NCI-H2029 (cell line): ENCODE measurements around the gene LIPC.
A peak's percentile ranks its signal among the peaks of the same experiment; 100 is the strongest.
"Not testable (repeated sequence)": the region's sequence is repeated elsewhere in the genome, so short reads cannot be mapped to it uniquely, and the experiment has no call there.

Experiments used
- DNase-seq: peaks from one replicate; lab custom pipeline; 2025; lab: John Stamatoyannopoulos, UW

Gene LIPC

DNA sequence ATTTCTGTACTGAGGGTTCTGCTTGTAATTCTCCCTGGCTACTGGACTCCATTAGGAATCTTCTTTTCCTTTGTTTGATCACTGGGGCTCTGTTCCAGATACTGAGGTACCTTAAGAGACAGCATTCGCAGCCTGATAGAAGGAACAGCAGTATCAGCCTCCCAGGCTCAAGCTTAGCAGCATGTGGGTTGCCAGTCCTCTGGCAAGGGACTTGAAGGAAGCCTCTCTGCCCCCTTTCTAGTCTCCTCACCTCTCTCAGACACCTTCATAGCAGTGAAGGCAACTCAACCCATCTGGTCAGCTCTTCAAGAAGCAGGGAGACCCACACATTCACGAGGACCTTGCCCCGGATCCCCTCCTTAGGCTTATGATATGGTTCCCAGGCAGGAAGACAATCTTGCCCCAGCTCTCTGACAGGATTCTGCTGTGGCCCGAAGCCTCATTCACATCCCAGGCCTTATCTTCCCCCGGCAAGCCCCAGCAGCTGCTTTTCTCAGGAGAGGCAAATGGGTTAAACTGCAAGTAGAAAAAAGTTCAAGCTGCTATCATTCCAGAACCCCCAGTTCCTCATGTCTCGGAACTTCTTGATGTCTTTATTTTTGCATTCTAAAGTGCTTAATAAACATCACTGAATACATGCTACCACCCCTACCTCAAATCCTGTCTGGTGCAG is 153.1 kb downstream of the LIPC start:
- DNase-seq = no peak

DNA sequence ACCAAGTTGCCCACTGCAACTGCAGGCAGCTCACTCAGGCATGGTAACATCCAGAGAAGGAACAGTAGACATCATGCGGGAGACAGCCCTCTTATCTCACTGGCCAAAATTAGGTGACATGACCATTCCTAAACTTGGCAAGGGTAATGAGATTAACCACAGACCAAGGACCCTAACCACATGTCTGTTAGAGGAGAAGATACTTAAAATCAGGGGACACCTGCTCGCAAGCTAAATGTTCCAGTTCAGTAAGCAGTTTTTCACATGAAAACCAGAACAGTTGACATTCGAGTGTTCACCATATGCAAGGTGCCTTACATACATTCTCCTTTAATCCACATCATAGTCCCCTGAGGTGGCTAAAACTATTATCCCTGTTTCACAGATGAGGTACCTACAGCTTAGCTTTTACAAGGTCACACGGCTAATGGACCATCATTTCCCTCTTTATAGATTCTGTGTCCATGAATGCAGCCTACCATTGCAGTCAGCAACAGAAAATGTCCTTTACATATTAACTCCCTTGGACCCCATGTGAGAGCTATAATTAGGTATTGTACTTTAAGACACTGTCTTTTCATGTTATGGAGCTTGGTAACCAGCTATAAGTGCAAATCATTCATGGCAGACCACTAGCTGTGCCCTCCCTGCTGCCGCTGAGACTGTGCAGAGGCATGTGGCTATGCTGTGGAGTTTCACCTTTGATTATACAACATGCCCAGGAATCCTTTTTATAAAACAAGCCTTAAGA is 154.1 kb downstream of the LIPC start:
- no peak for DNase-seq

DNA sequence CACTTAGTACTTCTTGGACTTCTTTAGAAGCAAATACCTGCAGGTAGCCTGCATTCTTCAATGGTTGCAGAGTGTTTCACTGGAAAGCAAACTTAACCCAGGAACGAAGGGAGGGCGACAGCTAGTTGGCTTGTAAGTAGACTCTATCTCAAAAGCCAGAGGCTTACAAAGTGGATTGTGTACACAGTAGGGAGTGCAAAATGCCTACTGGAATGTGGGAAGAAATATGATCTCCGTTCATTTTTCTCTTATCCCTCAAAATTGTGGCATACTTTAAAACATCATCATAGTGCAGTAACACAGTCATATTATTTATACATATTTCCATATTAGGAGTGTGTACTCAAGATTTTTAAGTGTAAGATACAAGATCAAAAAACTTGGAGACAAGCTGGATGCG is 155.7 kb downstream of the LIPC start:
- no peak for DNase-seq

DNA sequence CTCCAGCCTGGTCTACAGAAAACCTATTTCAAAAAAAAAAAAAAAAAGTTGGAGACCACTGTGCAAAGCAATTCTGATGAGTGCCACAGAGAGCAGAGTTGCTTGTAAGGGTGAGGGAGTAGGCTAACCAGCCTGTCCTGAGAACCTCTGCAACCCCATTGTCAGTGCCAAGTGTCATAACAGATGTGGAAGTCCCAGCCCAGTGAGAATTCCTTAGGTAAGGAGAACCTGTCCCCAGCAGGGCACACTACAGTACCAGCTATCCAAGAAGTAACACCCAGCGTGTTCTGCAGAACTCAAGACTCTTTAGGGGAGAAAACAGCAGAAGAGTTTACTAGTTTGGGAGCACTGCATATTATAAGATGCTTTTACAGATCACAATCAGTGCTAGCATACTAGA is 156.3 kb downstream of the LIPC start:
- DNase-seq = no peak

DNA sequence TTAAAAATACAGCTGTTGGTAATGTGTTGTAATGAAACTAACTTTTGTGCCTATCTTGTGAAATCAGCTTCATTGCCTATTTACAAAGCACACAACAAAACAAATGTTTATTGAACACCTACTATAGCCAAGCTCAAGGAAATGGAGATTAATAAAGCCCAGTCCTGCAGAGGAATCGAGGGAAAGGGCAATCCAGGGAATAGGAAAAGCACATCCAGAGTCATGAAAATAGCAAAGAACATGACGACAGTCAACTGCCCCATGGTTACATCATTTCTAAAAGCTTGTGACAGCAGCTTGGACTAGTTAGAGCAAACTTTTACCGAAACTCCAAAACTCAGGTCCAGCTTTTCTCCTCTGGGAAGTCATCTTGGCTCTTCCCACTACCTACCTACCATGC is 157.3 kb downstream of the LIPC start:
- no peak for DNase-seq

DNA sequence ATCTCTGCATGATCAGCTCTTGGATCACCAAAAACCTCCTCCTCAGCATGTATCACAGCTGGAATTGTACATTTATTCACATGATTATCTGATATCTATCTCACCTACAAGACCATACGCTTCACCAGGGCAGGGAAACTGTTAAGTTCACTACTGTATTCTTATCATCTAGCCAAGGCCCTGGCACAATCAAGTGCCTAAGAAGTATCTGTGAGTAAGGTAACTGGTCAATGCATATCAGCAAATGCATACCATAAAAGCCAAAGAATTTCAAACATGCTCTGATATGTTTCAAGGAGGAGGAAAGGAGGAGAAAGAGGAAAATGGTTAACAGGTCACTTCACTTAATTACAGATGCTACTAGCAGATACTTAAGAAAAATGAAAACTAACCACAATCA is 158.4 kb downstream of the LIPC start:
- no peak for DNase-seq

DNA sequence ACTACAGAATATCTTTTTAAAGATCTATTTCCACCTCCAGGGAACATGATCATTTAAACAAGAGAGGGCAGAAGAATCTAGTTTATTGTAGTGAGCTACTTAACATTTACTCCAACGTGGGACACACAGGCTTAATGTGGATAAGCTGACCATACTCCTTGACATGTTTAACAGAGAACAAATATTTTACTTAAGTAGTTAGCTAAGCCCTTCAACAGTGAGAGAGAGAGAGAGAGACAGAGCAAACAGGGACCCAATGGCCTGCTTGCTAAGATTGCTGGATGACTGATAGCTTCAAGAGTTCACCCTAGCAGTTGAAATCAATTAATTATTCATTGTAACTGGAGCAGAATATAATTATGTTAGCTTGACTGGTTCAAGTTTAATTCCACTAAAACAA is 159.1 kb downstream of the LIPC start:
- DNase-seq = no peak

DNA sequence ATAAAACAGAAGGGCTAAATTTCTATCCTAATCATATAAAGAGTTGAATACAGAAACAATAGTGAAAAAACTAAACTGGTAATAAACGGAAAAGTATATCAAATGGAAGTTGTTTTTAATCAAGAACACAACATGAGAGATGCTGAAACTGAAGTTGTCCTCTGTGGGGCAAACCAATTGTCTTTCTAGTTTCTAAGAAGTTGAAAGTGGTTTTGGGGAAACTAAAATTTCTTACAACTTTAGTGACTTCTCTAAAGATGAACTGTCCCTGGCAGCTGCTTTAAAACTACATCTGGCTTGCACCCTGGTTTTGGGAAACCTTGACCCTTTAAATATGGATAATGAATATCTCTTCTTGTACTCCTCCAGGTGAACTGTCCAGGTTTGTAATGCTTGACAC is 162.1 kb downstream of the LIPC start:
- DNase-seq = no peak

DNA sequence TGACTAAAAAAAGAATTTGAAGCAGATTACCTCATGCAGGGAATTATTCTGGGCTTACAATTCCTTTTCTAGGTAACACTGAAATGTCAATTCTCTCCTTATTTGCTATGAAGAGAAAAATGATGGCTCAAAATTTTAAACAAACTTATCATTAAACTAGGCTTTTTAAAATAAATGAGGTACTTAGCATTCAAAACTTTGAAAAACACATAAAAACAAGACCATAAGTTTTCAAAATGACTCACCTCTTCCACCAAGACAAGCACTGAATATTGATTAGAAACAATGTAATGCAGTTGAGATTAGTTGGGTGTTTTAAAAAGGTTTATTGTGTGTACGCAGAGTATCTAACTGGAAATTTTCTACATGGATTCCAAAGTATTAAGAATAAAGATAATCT is 163.1 kb downstream of the LIPC start:
- no peak for DNase-seq

DNA sequence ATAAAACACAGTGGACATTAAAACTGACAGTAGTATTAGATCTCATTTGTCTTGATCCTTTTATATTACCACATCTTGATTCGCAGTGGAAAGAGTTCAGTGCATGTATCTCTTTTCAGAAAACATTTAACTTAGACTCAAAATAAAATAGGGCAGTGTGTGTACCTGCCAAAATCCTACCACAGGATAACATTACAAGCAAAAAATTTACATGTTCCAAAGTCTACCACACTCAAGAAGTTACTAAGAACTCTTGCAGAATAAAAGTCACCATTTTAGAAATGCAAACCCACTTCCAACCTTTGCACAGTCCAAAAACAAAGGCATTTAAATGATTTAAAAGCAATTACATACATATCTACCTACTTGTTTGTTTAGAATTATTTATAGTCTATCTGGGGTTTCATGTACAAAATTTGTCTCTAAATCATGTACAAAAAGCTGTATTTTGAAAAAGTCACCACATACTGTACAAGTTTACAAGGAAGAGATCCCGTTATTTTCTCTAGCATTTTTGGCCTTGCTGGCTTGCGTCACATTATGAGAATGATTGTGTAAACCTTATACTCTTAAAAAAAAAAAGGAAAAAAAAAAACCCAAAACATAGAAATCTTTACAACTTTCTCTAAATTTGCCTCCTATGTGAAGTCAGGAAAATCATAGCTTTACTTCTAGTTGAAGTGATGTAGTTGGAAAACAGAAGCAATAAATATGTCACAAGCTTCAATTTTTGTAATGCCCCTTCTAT is 163.9 kb downstream of the LIPC start:
- no peak for DNase-seq

DNA sequence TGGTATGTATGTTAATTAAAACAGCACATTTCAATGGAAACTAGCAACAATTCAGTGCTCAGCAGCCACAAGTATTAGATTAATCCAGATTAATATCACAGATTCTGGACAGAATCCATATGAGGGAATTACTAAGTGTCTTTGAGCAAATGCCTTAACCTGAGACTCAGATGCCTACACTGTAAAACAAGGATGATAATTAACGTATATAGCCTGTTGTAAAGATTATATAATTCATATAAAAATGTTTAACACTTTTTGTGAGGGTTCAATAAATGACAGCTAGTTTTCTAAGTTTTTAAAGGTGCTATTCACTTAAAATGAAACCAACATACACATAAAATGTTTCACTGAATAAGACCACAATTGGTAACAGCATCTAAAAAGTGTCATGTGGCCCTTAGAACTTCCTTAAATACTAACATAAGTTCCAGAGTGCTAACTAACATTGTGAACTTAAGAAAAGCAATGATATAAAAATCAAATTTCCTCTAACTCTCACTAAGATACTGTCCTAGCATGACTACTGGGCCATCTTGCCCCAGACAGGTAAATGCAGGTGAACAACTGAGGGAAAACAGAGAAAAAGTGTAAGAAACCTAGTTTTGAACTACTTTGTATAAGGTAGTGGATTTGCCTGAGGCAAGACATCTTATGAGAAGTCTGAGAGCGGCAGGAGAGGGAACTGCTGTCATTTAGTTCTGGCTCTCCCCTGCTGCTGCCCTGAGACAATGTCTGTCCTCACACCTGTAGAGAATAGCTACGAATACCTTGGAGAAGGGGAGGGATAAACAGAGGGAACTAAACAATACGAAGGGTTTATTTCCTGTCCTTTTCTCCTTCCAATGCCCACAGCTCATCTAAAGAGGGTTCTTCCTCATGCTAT is 166.4 kb downstream of the LIPC start:
- DNase-seq = peak; percentile 33

DNA sequence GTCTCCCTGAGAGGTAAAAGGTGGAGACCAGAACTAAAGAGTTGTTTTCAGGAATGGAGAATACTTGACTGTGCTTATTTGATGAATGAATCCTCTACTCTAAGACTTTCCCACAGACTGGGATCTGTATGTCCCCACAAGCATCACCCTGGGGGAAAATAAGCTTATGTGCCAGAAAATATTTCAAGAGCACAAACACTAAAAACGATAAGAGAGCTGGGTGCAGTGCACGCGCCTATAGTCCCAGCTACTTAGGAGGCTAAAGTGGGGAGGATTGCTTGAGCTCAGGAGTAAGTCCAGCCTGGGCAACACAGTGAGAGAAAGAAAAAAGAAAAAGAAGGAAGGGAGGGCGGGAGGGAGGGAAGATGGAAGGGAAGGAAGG is 167.0 kb downstream of the LIPC start:
- DNase-seq = no peak

DNA sequence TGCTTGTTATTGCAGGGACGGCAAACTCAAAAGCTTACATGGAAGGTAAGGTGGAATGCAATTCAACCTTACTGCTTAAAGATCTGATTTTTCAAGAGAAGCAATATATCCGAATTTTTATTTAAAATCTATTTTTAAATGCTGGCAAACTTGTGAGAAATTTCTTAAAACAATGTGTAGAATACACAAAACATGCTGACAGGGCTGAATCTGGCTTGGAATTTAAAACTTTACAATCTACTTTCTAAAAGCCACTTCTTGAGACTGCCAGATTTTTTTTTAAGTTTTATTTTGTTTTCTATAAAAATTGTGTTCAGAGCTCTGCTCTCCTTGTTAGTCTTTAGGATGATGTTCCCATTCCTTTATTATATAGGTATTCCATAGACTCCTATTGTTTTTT is 171.0 kb downstream of the LIPC start:
- DNase-seq = no peak

DNA sequence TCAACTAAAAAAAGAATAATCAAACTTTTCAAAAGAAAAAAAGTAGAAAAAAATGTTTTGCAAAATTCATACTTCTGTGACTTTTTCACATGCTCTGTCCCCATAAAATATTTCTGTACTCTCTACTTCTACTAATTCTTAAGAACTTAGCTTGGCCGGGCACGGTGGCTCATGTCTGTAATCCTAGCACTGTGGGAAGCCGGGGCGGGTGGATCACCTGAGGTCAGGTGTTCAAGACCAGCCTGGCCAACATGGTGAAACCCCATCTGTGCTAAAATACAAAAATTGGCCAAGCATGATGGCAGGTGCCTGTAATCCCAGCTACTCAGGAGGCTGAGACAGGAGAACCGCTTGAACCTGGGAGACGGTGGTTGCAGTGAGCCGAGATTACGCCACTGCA is 172.1 kb downstream of the LIPC start:
- DNase-seq = not testable (repeated sequence)

DNA sequence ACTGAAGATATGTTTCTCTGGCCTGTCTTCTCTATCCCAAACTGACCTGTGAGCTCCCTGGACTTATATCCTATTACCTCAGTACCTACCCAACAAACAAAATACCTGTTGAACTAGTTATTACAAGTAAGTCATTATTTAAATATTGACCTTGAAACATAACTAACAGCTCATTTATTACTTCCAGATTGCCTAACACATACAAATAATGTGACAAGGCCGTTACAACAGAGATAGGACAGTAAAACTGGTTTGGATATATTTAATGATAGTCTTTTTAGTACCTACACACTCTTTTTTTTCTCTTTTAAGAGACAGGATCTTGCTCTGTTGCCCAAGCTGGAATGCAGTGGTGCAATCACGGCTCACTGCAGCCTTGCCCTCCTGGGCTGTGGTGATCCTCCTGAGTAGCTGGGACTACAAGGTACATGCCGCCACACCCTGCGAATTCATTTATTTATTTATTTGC is 172.7 kb downstream of the LIPC start:
- DNase-seq = no peak

DNA sequence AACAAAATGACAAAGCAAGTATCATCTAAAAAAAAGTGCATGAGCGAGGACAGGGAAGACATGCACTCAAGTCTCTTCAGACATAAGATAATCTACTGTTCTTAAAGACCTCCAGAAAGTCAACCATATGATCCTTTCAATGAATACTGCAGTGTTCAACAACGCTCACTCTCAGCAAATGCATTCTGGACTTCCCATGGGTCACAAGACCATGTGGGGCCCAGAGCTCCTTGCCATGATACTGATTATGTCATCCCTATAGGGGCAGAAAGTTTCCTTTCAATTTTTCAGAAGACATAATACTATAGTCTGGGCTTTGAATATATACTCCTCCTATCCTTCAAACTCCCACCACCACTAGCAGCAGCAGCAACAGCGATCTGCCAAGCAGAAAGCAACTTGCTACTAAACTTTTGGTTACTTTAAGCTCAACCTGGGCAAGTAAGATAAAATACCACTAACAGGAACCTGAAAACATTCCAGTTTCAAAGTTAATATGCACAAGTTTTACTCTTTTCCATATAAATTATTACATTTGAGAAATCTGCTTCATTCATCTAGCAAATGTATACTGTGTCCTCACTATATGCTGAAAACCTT is 174.2 kb downstream of the LIPC start:
- DNase-seq = no peak

DNA sequence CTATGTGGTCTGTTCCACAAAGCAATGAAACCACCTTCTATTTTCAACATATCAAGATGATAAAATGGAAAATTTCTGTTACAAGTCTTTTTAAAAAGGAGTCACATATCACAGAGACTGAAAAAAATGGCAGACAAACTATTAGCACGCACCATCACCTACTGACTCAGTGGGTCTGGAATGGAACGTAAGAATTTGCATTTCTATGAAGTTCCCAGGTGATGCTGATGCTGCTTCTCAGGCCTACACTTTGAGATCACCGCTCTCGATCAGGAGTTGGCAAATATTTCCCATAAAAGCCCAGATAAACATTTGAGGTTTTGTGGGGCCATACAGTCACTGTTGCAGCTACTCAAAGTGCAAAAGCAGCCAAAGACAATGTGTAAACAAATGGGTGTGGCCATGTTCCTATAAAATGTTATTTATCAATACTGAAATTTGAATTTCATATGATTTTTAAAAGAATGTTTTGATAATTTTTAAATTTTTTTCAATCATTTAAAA is 174.8 kb downstream of the LIPC start:
- no peak for DNase-seq

DNA sequence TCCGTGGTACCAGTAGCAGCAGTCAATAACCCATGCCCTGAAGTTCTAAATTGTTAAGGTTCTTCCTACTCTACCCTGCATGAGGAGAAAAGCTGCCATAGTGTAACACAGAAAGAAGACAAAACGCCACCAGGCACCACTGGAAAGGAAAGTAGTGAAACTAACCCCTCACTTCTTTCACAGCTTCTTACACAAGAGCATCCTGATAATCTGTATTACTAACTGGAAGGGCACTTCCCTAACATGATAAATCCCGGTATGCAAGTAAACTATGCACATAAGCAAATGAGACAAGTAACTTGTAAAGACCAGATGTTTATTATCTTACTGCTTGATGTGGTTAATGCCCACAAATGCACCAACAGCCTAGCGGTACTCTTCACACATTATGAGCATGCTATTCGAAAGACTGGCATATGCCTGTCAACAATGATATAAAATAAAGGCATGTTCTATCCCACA is 176.4 kb downstream of the LIPC start:
- DNase-seq = no peak

DNA sequence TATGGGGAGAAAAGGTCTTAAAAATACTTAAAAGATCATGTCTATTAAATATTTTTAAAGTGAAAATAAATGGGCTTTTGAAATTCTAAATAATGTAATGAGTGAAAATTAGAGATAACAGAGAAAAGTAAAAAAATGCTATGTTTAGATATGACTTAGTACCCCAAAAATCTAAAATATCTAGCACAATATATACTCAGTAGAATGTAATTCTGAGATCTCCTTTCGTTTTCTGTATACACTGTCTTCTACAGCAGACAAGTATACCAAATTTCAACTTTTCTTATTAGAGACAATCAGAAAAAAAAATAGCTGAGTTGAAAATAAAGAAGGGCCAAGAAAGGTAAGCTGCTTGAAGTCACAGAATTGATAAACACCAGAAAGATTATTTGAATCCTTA is 176.9 kb downstream of the LIPC start:
- no peak for DNase-seq

DNA sequence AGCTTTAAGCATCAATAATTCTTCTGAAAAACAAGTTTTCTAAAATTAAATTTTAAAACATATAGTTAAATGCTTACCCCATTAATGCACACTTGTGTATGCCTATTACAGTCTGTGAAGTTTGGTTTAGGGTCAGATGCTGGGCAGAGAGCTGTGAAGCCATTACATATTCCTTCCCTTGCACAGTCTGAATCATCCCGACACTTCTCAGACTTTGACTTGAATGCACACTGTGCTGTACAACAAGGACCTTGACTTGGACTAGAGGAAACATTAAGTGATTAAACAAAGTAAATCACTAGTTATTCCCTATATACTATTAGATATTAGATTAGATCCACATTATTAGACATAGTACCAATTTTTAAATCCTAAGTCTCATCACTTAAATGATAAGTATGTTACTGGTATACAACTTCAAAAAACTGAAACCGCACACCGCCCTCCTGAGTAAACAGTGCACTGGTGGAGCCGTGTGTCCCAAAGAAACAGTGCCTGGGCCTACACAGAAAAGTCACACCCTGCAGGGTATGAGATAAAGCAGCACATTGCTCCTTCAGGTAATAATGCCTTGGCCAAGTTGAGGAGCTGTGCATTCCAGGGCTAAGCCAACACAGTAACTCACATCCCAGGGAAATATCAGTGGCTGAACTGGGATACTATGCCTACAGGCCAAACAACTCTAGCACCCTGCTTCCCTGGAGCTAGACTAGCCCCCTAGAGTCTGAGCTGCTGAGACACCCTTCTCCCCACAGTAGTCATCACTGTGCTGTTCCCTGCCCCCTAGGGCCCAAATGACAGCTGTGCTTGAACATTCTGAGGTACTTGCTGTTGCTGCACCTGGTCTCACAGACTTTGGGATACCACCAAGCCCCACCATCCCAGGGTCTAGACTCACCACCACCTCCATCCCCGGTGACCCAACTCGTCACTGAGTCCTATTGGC is 180.2 kb downstream of the LIPC start:
- DNase-seq = no peak
